Suppressor macrophage (primary cell): Measurements from ENCODE around the gene KRT80.
"Not testable (repeated sequence)": the region's sequence is repeated elsewhere in the genome, so short reads cannot be mapped to it uniquely, and the experiment has no call there.

Source experiments
- DNase-seq, 4 experiments: peaks; one replicate each; pipeline ENCODE4 v3.0.0-alpha.2; 2020 to 2022
- total RNA-seq, 17 experiments: gene quantifications; one replicate each; lab custom pipeline; 2026; ENCODE audit warnings: mixed read lengths in 6 of 17, inconsistent platforms in 3 of 17; lab: John Stamatoyannopoulos, UW

KRT80 gene
- total RNA-seq: 0 to 3.0 (median 0) reads per million in 17 experiments

- DNase-seq: peak; percentile 92 to 97 (median 94)
These were observed at the start of gene KRT80 for GRCh38 chr12:52191841-52192791. KRT80 (minus strand) TSS chr12:52192014; CDS start chr12:52191902, 112 bp downstream.

GRCh38 chr12:52241205-52241842 is 49.5 kb upstream of the KRT80 start:
- DNase-seq: no peak

- not testable (repeated sequence) for DNase-seq
These were observed 48.4 kb upstream of the KRT80 start for GRCh38 chr12:52240247-52240646.

- no peak for DNase-seq
These were observed 48.0 kb upstream of the KRT80 start for GRCh38 chr12:52239767-52240166.

- DNase-seq: no peak
These were observed 47.3 kb upstream of the KRT80 start for GRCh38 chr12:52238916-52239646.

GRCh38 chr12:52238207-52238840 is 46.5 kb upstream of the KRT80 start:
- DNase-seq: no peak

- DNase-seq: no peak
These were observed 44.7 kb upstream of the KRT80 start for GRCh38 chr12:52236386-52237050.

- DNase-seq: no peak
These were observed 44.1 kb upstream of the KRT80 start for GRCh38 chr12:52235822-52236361.

- peak in 2 of 4 experiments; percentile 31 to 34 for DNase-seq
These were observed 43.4 kb upstream of the KRT80 start for GRCh38 chr12:52235001-52235764.

- peak; percentile 19 to 46 (median 42) for DNase-seq
These were observed 42.5 kb upstream of the KRT80 start for GRCh38 chr12:52234223-52234810.

GRCh38 chr12:52233462-52234207 is 41.8 kb upstream of the KRT80 start:
- DNase-seq: no peak

- no peak for DNase-seq
These were observed 41.1 kb upstream of the KRT80 start, which contains the start of gene KRT7 for GRCh38 chr12:52232674-52233461. KRT7 (plus strand) TSS chr12:52233243; CDS start chr12:52233297, 54 bp downstream.

GRCh38 chr12:52232203-52232673 is 40.4 kb upstream of the KRT80 start:
- no peak for DNase-seq

- DNase-seq: no peak
These were observed 39.7 kb upstream of the KRT80 start for GRCh38 chr12:52231305-52232202.

GRCh38 chr12:52230364-52231281 is 38.8 kb upstream of the KRT80 start:
- no peak for DNase-seq

GRCh38 chr12:52229836-52230343 is 38.1 kb upstream of the KRT80 start:
- no peak for DNase-seq
